CD1c-positive myeloid dendritic cell (primary cell): ENCODE results near the gene SOS1.
"Not testable (repeated sequence)": the region's sequence is repeated elsewhere in the genome, so short reads cannot be mapped to it uniquely, and the experiment has no call there.

Experiments used
- DNase-seq: peaks from one replicate; pipeline ENCODE4 v3.0.0-alpha.2; 2016; ENCODE audit errors: extremely low spot score

Gene SOS1

DNA sequence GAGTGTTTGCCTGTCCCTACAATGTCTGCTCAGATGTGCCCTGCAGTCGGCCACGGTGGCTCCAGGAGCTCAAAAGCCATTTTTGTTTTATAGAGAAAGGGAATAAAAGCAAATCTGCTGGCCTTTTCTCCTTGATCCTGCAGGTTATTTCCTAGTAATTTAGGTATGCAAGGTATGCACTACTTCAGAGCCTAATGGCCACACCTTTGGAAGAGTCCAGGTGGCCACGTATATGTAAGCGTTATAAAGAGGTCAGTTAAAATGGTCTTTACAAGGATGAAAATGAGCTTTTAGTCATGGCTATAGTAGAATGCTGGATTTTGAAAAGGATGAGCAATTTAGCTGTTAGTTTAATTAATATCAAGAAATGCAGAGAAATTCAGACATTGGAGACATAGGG is 149.5 kb downstream of the SOS1 start:
- no peak for DNase-seq

DNA sequence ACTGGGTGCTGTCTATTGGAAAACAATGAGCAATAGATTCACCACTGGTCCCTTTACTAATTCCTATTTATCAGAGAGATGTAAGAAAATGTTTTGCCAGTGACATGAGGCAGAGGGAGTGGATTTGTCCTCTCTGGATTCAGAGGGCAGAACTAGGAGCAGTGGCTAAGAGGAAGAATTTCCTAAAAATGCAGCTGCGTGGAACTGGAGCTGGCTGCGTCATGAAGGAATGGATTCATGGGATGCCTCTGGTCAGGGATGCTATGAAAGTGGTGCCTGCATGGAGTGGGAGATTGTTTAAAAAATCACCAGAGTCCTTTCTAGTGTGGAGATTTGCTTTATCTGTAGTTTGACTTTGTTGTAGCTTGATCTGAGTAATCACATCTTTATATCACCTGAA is 152.8 kb downstream of the SOS1 start:
- DNase-seq = no peak

- no peak for DNase-seq
Measured at GRCh38 chr2:38966678-38967077, 154.2 kb downstream of the SOS1 start.

DNA sequence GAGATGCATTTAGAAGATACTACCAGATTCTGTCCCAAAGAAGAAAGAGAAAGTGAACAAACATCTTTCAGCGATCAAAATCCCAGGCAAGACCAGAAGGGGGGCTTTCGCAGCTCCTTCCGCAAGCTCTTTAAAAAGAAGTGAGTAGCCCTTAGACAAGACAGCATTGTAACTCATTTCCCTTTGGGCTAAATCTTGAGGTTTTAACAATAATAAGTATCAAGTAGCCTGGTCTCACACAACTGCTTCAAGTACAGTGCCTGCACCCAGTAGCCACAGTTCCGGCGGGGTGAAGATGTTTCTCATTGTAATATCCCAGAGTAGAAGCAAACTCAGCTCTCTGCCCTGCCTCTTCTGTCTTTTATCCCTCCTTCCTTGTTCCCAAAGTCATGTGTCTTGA is 154.8 kb downstream of the SOS1 start:
- DNase-seq = no peak

DNA sequence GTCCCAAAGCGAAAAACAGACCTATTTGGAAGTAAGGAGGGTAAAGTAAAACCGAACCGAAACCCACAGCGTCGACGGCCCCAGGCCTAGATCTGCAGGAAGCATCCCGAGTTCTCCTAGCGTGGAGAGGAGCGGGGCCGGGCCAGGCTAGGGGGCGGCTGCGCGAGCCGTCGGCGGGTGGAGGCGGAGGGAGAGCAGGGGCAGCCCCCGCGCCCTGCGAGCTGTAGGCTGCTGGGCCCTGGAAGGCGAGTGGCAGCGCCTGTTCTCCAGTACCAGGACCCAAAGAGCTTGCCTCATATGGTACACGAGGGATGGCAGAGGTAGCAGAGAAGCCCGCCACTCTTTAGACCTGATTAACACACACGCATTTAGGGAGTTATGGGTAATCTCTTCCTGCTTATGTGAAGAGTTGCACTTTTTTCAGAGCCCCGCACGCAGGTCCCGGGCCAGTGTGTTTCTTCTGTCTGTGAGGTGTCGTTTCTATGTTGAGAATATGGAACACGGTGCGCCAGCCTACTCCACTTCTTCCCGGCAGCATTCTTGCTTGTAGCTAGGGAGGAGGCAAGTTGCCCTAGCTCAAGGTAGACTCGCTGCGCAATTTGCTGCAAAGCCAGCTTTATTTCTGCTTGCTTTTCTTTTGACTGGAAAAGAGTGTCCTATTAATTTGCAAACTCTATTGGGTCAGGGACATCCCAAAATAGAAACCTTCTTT is 160.1 kb downstream of the SOS1 start:
- DNase-seq = no peak

DNA sequence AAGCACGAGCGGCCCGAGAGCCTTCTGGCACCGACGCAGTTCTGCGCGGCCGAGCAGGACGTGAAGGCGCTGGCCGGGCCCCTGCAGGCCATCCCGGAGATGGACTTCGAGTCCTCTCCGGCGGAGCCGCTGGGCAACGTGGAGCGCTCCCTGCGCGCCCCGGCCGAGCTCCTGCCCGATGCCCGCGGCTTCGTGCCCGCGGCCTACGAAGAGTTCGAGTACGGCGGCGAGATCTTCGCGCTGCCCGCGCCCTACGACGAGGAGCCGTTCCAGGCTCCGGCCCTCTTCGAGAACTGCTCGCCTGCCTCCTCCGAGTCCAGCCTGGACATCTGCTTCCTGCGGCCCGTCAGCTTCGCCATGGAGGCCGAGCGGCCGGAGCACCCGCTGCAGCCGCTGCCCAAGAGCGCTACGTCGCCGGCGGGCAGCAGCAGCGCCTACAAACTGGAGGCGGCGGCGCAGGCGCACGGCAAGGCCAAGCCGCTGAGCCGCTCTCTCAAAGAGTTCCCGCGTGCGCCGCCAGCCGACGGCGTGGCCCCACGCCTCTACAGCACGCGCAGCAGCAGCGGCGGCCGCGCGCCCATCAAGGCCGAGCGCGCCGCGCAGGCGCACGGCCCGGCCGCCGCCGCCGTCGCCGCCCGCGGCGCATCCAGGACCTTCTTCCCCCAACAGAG is 160.8 kb downstream of the SOS1 start:
- DNase-seq = peak; percentile 90

GRCh38 chr2:38959466-38959865 is 161.4 kb downstream of the SOS1 start:
- no peak for DNase-seq

DNA sequence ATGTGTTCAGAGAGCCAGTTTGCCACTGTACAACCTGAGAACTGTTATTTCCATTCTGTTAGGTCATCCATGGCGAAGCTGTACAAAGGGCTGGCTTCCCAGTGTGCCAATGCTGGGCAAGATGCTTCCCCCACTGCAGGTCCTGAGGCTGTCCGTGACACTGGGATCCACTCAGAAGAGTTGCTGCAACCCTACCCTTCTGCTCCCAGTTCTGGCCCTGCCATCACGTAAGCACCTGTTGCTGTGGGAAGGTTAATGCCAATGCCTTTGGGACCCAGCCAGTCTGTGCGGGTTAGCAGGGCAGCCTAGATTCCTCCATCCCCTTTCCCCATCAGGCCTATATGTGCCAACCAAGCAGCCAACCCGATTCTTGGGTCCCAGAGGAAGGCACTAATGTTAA is 162.9 kb downstream of the SOS1 start:
- no peak for DNase-seq

- no peak for DNase-seq
Measured at GRCh38 chr2:38951766-38952165, 169.1 kb downstream of the SOS1 start.

DNA sequence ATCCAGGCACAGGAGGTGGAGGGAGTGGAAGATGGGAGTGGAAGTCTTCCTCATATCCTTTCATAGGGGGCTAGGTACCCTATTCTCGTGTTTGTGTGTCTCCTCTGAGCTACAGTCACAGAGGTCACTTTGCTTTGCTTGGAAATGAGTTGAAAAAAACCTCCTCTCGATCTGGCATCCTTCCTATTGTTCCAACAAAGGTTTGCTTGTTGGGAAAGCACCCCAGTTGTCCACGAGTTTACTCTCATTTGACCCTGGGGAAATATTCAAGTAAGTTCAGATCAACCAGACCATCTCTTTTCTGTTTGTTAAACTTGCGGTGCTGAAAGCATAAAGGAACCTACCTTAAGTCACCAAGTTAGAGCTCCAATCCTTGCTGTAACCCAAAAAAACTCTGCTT is 171.9 kb downstream of the SOS1 start:
- DNase-seq = no peak

- no peak for DNase-seq
Measured at GRCh38 chr2:38948387-38948882, 172.4 kb downstream of the SOS1 start.

GRCh38 chr2:38947241-38948239 is 173.3 kb downstream of the SOS1 start:
- peak; percentile 69 for DNase-seq

GRCh38 chr2:38945911-38946310 is 174.9 kb downstream of the SOS1 start:
- peak; percentile 13 for DNase-seq

DNA sequence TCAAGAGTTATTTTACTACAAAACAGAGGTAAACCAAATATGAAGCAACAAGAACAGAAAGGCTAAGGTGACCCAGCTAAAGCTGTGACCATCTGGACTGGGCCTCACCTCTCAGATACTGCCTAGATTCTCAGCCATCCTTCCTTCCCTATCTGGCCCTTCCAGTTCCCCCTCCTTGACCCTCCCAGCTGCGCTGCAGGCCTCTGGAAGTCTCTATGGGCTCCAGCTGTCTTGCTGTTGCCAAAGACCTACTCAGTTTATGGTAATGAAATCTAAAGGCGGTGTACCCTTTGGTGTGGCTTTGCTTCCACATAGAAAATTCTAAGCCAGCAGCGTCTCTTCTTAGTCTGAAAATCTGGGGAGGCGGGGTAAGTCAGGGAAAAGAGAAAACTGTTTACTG is 175.5 kb downstream of the SOS1 start:
- no peak for DNase-seq

GRCh38 chr2:38943784-38944183 is 177.1 kb downstream of the SOS1 start:
- no peak for DNase-seq

DNA sequence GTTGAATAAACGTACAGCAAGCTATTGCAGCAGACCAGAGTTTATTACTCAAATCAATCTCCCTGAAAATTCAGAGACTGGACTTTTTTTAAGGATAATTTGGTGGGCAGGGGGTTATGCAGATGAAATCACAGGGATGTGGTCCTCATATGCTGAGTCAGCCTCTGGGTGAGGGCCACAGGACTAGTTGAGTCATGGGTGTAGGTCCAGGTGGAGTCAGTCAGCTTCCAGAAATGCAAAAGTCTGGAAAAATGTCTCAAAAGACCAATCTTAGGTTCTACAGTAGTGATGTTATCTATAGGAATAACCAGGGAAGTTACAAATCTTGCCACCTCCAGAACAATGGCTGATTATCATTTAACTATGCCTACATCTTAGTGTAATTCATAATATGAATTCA is 180.1 kb downstream of the SOS1 start:
- no peak for DNase-seq

DNA sequence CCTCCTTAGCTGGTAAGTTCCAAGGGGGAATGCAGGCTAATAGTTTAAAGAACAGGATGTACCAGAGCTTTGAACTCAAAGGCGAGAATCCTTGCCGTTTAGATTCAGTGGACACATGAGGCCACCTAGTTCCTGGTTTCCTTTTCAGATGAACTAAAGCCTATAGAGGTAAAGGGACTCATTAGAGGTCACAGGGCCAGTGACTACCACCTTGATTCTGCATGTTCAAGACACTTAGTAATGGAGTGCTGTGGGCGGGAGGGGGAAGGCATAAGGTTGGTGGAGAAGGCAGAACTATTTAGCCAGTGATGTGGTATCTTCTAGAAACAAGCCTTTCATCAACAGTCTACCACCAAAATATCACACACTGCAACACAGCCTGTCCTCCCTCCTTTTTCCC is 183.3 kb downstream of the SOS1 start:
- DNase-seq = no peak

GRCh38 chr2:38936516-38936915 is 184.3 kb downstream of the SOS1 start:
- DNase-seq = not testable (repeated sequence)

- no peak for DNase-seq
Measured at GRCh38 chr2:38935568-38936172, 185.2 kb downstream of the SOS1 start.

DNA sequence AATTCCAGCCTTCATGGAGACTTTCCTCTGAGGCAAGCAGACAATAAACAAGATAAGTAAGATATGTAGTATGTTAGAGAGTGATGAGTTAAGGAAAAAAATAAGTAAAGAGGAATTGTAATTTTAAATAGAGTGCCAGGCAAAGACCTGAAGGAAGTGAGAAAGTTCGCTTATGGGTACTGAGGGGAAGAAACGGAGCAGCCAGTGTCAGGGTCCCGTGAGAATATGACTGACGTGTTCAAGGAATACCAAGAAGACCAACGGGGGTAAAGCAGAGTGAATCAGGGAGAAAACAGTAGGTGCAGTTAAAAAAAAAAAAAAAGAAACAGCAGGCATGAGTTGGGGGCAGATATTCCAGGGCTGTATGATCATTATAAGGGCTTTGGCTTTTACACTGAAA is 186.1 kb downstream of the SOS1 start:
- no peak for DNase-seq

DNA sequence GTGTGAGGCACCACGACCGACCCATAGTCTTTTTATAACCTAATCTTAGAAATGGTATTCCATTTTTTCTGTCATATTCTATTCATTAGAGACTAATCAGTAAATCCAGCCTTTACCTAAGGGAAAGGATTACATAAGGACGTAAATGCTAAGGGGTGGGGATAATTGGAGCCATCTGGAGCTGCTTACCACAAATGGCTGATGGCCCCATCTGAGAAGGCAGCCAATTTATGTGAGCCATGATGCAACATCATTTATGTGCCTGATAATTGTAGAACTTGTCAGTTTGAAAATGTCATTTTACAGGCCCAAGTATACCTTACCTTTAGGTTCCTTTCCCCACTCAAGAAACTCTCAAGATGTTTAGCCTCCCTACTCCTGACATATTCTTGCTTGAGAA is 187.2 kb downstream of the SOS1 start:
- DNase-seq = no peak

DNA sequence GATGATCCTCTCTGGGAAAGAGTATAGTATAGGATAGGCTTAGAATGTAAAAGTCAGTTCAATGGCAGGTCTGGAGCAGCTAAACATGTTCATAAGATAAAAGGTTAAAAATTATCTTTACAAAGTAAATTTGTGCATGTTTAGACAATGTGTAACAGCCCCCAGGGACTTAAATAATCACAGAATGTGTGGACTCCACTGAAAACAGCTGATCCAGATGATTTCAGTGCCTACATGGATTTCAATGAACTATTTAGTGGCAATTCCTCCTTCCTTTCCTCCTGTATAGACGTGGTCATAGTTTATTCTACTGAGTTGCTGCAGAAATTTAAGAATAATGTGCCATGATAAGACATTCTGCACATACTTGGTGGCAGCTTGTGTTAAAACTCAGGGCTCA is 188.3 kb downstream of the SOS1 start:
- DNase-seq = no peak
